K562 (cell line): ENCODE measurements around the gene VTI1B. TPM values are rescaled to one million over a fixed set of nuclear protein-coding genes. Genes with fewer than 3 reads are reported as not detected.

Experiments
- ATAC-seq: fragments of 200-7000 bp; cut with Tn5 transposase; 3 replicates; pipeline ENCODE4 v1.9.1; 2020; ENCODE audit warnings: moderate library complexity
- BruUV-seq: library from RNA; stranded (reverse); fragments of 400-500 nt; replicated peaks from 2 replicates; lab custom pipeline; 2021; lab: Mats Ljungman, UMichigan
- CTCF ChIA-PET: fragments of 300-600 bp; formaldehyde crosslinking; extraction: SDS; loops from one replicate; lab custom pipeline; 2021; ENCODE audit warnings: low intra/inter-chr PET ratio; lab: Yijun Ruan, JAX
- POLR2A ChIA-PET: fragments of 300-600, 350-650 bp; sonication (Branson Sonifier 250); formaldehyde crosslinking; extraction: SDS; loops from one replicate; lab custom pipeline; 2021; ENCODE audit warnings: antibody characterized with exemption, inconsistent platforms; lab: Yijun Ruan, JAX
- DNase-seq, 4 experiments: peaks; one replicate each; pipeline versions ENCODE4 v3.0.0 to v3.0.0-alpha.2; 2011 to 2018; ENCODE audit warnings: low spot score in 3 of 4, mixed read lengths in 3 of 4; ENCODE audit errors: extremely low read depth in 1 of 4
- FAIRE-seq: peaks from 2 replicates; lab custom pipeline; 2011; peaks lifted over from hg19 to GRCh38; lab: Jason Lieb, UNC
- H2AFZ ChIP-seq: 2 replicates; pipeline ENCODE4 v1.6.0; 2011; ENCODE audit warnings: low read depth, low read length, control low read depth, inconsistent platforms
- H3K27ac ChIP-seq: fragments of 200-600 bp; 3 replicates; pipeline ENCODE4 v1.8.0; 2011; ENCODE audit warnings: low read depth, mild to moderate bottlenecking, control low read depth, inconsistent platforms, low read length, moderate library complexity, mixed read lengths; ENCODE audit errors: extremely low read depth
- H3K27me3 ChIP-seq, 2 experiments: fragments of 300-600 bp in 1 of 2; 2 replicates in 1 of 2; 3 replicates in 1 of 2; pipeline versions ENCODE4 v1.6.0 to v1.8.0; 2011; ENCODE audit warnings: inconsistent platforms in 2 of 2, low read length in 2 of 2, mild to moderate bottlenecking in 1 of 2, mixed read lengths in 1 of 2, moderate library complexity in 1 of 2; ENCODE audit not compliant: control insufficient read depth in 2 of 2, insufficient read depth in 2 of 2
- H3K36me3 ChIP-seq: fragments of 300-600 bp; 3 replicates; pipeline ENCODE4 v1.8.0; 2011; ENCODE audit warnings: mild to moderate bottlenecking, low read length, inconsistent platforms; ENCODE audit not compliant: control insufficient read depth, insufficient read depth
- H3K4me1 ChIP-seq, 2 experiments: fragments of 200-600 bp in 1 of 2; replicated peaks in 1 of 2; 2 replicates in 1 of 2; 3 replicates in 1 of 2; pipeline versions ENCODE4 v1.5.1 to v1.8.0; 2011; ENCODE audit warnings: inconsistent platforms in 2 of 2, low read length in 2 of 2, mild to moderate bottlenecking in 1 of 2, mixed read lengths in 1 of 2, moderate library complexity in 1 of 2; ENCODE audit not compliant: control insufficient read depth in 2 of 2, insufficient read depth in 2 of 2
- H3K4me2 ChIP-seq: 2 replicates; pipeline ENCODE4 v1.6.1; 2011; ENCODE audit warnings: low read length, control low read depth, inconsistent platforms, mixed read lengths; ENCODE audit not compliant: insufficient read depth
- H3K4me3 ChIP-seq: fragments of 200-600 bp; sonication (generic), shearing (Covaris generic); 2 replicates; pipeline ENCODE4 v1.5.1; 2016; ENCODE audit warnings: control low read depth, inconsistent platforms
- H3K79me2 ChIP-seq: fragments of 200-600 bp; 3 replicates; pipeline ENCODE4 v1.8.0; 2011; ENCODE audit warnings: low read length, inconsistent platforms; ENCODE audit not compliant: control insufficient read depth, insufficient read depth
- H3K9ac ChIP-seq, 2 experiments: 2 replicates each; pipeline versions ENCODE4 v1.6.0 to v1.6.1; 2011; ENCODE audit warnings: low read depth in 2 of 2, low read length in 2 of 2, control low read depth in 1 of 2, inconsistent platforms in 1 of 2, mild to moderate bottlenecking in 1 of 2, mixed read lengths in 1 of 2; ENCODE audit not compliant: insufficient read depth in 1 of 2
- H3K9me1 ChIP-seq: one replicate; pipeline ENCODE4 v1.6.0; 2011; ENCODE audit warnings: inconsistent platforms, mild to moderate bottlenecking, low read length, moderate library complexity; ENCODE audit not compliant: control insufficient read depth, insufficient read depth
- H3K9me3 ChIP-seq: replicated peaks from 2 replicates; pipeline ENCODE4 v1.5.1; 2011; ENCODE audit warnings: low read depth, low read length, inconsistent platforms; ENCODE audit not compliant: control insufficient read depth, insufficient read depth
- H4K20me1 ChIP-seq: replicated peaks from 2 replicates; pipeline ENCODE4 v1.6.1; 2011; ENCODE audit warnings: low read length, inconsistent platforms, mixed read lengths; ENCODE audit not compliant: control insufficient read depth, insufficient read depth
- ERF ChIP-seq: fragments of 450-650 bp; formaldehyde crosslinking; IDR thresholded peaks from 2 replicates; pipeline ENCODE4 v1.4.0; 2020; ENCODE audit warnings: mild to moderate bottlenecking, mixed read lengths
- IRF1 ChIP-seq: sonication (generic); formaldehyde crosslinking; IDR thresholded peaks from 2 replicates; pipeline ENCODE4 v1.8.0; 2022; ENCODE audit warnings: missing genetic modification reagents, mild to moderate bottlenecking, borderline replicate concordance
- KAT8 ChIP-seq: fragments of 450-650 bp; IDR thresholded peaks from 2 replicates; pipeline ENCODE4 v1.6.1; 2016; ENCODE audit warnings: low read depth, mild to moderate bottlenecking
- LARP7 ChIP-seq: fragments of 450-650 bp; IDR thresholded peaks from 2 replicates; pipeline ENCODE4 v1.6.1; 2016
- NR1H2 ChIP-seq: sonication (generic); formaldehyde crosslinking; IDR thresholded peaks from 2 replicates; pipeline ENCODE4 v1.4.0; 2020; ENCODE audit warnings: mild to moderate bottlenecking, missing genetic modification reagents
- PTBP1 ChIP-seq: fragments of 200-400 bp; formaldehyde crosslinking; IDR thresholded peaks from 2 replicates; pipeline ENCODE4 v1.6.1; 2017; ENCODE audit warnings: low read depth, low read length
- PYGO2 ChIP-seq: fragments of 450-650 bp; IDR thresholded peaks from 2 replicates; pipeline ENCODE4 v1.6.1; 2016; ENCODE audit warnings: mild to moderate bottlenecking, missing genetic modification characterization, moderate library complexity, missing compliant biosample characterization
- ZBTB5 ChIP-seq: fragments of 450-650 bp; IDR thresholded peaks from 2 replicates; pipeline ENCODE4 v1.6.1; 2017; ENCODE audit warnings: antibody characterized with exemption
- ZNF174 ChIP-seq: fragments of 250-450 bp; sonication (Bioruptor Pico); IDR thresholded peaks from 2 replicates; pipeline ENCODE4 v1.4.0; 2020; ENCODE audit warnings: mild to moderate bottlenecking
- ZNF830 ChIP-seq: fragments of 250-450 bp; sonication (Bioruptor Pico); IDR thresholded peaks from 2 replicates; pipeline ENCODE4 v1.5.0; 2021; ENCODE audit warnings: mild to moderate bottlenecking
- WGBS: fragments of 100-300 bp; shearing (Covaris generic); methylation state at CpG from one replicate; pipeline ENCODE4 v1.1.6; 2016; ENCODE audit warnings: low coverage, mixed read lengths; ENCODE audit not compliant: insufficient coverage; ENCODE audit errors: missing lambda C conversion rate; 5-methylcytosine and 5-hydroxymethylcytosine counted together
- in situ Hi-C: fragments of 300-500 bp; cut with MboI; formaldehyde crosslinking; loops from 4 replicates; pipeline ENCODE4 v1.15.0; 2018; ENCODE audit warnings: inconsistent platforms, mixed read lengths
- intact Hi-C: fragments of 100-400 bp; cut with micrococcal nuclease; formaldehyde crosslinking; loops from 2 replicates; pipeline ENCODE4 v1.14.2; 2022
- polyA plus RNA-seq, 8 experiments: library from polyadenylated mRNA; depleted of rRNA in 4 of 8; stranded (reverse) in 5 of 8; unstranded in 3 of 8; fragments of >200 nt; fragmentation: Nextera tagmentation in 2 of 8; fragmentation: Illumina TruSeq in 1 of 8; extraction: Ambion mirVana in 2 of 8; extraction: Trizol in 1 of 8; gene quantifications; 2 replicates each; pipeline versions ENCODE4 v1.2.1 to v1.2.3, GENCODE V29; 2011 to 2014; ENCODE audit warnings: inconsistent platforms in 1 of 8, missing spikeins in 1 of 8
- total RNA-seq, 7 experiments: library from RNA; depleted of rRNA in 6 of 7; stranded (reverse); fragments of >200 nt in 6 of 7; fragmentation: Illumina TruSeq in 2 of 7; extraction: Trizol in 2 of 7; gene quantifications; 2 replicates each; pipeline versions ENCODE4 v1.2.1 to v1.2.3, GENCODE V29; 2011 to 2021; ENCODE audit warnings: low replicate concordance in 1 of 7

VTI1B gene
- total and polyA plus RNA-seq, 9 of the 15 experiments (the other 6 are each of a cell fraction or from before 2014, with no cell fraction given): 7.8 to 69.8 (median 50.1) TPM

GRCh38 chr14:67690011-67690410, 15.6 kb upstream of the VTI1B start:
- H3K79me2 ChIP-seq: peaks cover 38% of the 10 kb centered on the region
- intact Hi-C loops: no loop called here
- TF ChIP-seq NR1H2 (CRISPR knock-in tag) (no peak), KAT8 (no peak), PYGO2 (tag) (no peak), LARP7 (no peak), ZBTB5 (no peak), ERF (CRISPR knock-in tag) (no peak), ZNF174 (CRISPR knock-in tag) (no peak), PTBP1 (no peak), ZNF830 (no peak), IRF1 (CRISPR knock-in tag) (no peak)
- H3K9me1 ChIP-seq: no peaks in the 10 kb centered on the region
- 88% methylated on average over 4 of the region's 4 CpGs for WGBS
- no TSS peak for BruUV-seq
- H3K9me3 ChIP-seq: no peaks in the 10 kb centered on the region
- in situ Hi-C loops: no loop called here
- peaks cover 80% of the 10 kb centered on the region for H3K36me3 ChIP-seq
- no peak overlapping the region for H3K9ac ChIP-seq
- CTCF ChIA-PET: no interaction called here
- H3K4me2 ChIP-seq: no peak overlapping the region
- no peak overlapping the region for H3K27ac ChIP-seq
- POLR2A ChIA-PET: interaction anchor here (0.7 kb wide), 1 partner anchor 10 kb away, joined by 3 read pairs; no protein-coding TSS in a partner anchor
- H3K27me3 ChIP-seq: no peaks in the 10 kb centered on the region
- FAIRE-seq (no peak), DNase-seq (no peak), ATAC-seq (no peak)
- H3K4me1 ChIP-seq: peaks cover 6 to 8% of the 10 kb centered on the region in 2 experiments; a peak in 2 of 5 replicates
- no peak overlapping the region for H3K4me3 ChIP-seq
- no peaks in the 10 kb centered on the region for H4K20me1 ChIP-seq
- no peak overlapping the region for H2AFZ ChIP-seq
